HG03039 (cell line): Measurements from ENCODE around the gene TMEM94.
"Not testable (repeated sequence)": the region's sequence is repeated elsewhere in the genome, so short reads cannot be mapped to it uniquely, and the experiment has no call there.

Experiments used
- ATAC-seq: cut with Tn5 transposase; IDR thresholded peaks from one replicate; pipeline ENCODE4 v1.9.1; 2021; ENCODE audit warnings: mild to moderate bottlenecking, moderate library complexity; ENCODE audit not compliant: unreplicated experiment

The TMEM94 gene

GRCh38 chr17:75509528-75510258, 53.3 kb downstream of the TMEM94 start:
- ATAC-seq = no peak

DNA sequence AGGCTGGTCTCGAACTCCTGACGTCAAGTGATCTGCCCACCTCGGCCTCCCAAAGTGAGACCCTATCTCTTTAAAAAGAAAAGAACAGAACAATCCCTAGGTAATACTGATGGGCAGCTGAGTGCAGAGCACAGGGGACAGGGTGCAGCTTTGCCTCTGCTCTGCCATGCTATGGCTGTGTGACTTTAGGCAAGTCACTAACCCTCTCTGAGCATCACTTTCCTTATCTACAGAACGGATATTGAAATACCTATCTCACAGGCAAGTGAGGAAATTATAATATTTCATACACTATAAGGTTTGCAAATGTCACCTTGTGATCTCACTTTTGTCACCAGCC, 54.8 kb downstream of the TMEM94 start:
- ATAC-seq = no peak

DNA sequence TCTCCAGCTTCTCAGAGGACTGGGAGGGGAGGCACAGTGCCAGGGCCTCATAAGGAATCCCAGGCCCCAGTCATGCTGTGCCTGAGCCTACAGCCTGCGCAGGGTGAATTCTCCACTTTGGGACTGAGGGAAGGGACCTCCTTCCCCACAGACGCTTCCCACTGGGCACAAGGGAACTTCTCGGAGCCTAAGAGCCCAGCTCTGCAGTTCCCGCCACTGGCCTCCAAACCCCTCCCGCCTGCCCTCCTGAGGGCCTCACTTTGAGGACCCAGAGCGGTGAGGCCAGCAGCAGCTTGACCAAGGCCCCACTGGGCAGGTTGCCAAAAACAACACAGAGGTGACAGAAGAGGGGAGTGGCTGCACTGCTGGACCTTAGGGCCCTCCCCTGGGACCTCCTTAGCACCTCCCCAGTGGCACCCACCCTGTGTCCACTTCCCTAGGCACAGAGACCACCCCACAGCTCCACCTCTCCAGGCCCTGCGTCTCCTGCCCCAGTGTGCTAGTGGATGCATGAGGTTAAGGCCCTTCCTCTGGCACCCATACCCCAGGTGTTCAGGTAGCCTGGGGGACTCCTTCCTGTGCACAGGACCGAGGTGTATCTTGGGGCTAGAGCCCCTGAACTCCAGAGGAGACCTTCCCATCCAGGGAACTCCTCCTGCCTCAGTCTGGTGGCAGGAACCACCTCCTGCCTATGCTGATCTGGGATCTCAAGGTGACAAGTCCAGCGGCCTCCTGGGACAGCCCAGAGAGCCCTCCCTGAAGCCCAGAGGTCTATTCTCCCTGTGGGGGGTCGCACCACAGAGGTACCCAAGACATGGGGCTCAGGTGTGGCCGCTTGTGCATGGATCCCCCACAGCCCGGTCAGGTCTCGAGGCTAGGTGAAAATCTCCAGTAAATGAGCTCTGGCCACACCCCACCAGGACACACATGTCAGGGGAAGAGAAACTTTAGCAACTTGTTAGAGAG, 55.5 kb downstream of the TMEM94 start:
- ATAC-seq = no peak

DNA sequence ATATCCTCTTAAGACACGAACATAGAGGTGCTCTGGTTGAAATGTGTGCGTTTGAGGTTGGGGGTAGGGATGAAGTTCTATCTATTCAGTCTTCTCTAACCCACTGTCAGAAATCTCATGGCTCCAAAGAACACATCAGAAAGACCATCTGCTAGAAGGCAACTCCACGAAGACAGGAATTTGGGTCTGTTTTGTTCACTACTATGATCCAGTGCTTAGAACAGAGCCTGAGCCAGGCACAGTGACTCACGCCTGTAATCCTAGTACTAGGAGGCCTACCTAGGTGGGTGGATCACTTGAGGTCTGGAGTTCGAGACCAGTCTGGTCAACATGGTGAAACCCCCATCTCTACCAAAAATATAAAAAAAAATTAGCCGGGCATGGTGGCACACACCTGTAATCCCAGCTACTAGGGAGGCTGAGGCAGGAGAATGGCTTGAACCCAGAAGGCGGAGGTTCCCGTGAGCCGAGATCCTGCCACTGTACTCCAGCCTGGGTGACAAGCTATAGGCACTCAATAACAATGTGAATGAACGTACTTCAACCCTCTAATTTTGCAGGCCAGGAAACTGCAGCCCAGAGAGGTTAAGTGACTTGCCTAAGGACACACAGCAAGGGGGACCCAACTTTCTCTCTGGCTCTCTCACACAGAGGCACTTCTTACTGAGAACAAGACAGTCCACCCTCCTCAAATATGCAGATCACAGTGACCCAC, 56.6 kb downstream of the TMEM94 start:
- ATAC-seq = no peak

- ATAC-seq = no peak
Observed at GRCh38 chr17:75513641-75514000, 57.2 kb downstream of the TMEM94 start.

DNA sequence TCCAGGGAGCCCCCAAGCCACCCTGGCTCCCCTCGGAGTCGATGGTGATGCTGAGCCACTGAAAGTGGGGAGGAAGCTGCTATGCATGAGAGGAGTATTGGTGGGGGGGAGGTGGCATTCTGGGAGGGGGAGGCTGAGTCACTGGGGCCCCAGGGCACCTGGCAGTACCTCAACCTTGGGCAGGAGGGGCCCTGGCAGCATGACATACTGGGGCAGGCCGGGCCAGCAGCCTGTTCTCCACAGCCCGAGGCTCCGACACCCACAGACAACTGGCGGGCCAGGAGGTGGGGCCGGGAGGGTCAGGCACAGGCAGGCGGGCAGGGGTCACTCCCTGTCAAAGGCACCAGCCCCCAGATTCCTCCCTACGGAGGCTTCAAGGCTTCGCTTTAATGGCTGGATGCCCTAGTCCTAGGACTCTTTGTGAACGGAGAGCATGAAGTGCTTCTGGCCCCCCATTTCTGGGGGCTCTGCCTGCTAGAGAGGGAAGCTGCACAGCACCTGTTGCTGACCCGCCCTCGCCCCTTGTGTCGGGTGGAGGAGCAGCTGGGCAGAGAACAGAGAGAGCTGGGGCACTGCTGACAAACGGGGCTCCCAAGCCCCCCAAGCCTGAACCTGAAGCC, 58.0 kb downstream of the TMEM94 start:
- ATAC-seq = no peak

GRCh38 chr17:75514919-75515495, 58.6 kb downstream of the TMEM94 start:
- ATAC-seq = no peak

- ATAC-seq = peak; percentile 32
Observed at GRCh38 chr17:75515496-75516254, 59.2 kb downstream of the TMEM94 start, which contains the start of gene CASKIN2. CASKIN2 (minus strand) TSS chr17:75515537; CDS start chr17:75513804, 1,733 bp downstream.

- ATAC-seq = peak; percentile 68
Observed at GRCh38 chr17:75516255-75516618, 59.8 kb downstream of the TMEM94 start, which contains the start of gene TSEN54. TSEN54 (plus strand) TSS chr17:75516528; CDS start chr17:75516561, 33 bp downstream.

DNA sequence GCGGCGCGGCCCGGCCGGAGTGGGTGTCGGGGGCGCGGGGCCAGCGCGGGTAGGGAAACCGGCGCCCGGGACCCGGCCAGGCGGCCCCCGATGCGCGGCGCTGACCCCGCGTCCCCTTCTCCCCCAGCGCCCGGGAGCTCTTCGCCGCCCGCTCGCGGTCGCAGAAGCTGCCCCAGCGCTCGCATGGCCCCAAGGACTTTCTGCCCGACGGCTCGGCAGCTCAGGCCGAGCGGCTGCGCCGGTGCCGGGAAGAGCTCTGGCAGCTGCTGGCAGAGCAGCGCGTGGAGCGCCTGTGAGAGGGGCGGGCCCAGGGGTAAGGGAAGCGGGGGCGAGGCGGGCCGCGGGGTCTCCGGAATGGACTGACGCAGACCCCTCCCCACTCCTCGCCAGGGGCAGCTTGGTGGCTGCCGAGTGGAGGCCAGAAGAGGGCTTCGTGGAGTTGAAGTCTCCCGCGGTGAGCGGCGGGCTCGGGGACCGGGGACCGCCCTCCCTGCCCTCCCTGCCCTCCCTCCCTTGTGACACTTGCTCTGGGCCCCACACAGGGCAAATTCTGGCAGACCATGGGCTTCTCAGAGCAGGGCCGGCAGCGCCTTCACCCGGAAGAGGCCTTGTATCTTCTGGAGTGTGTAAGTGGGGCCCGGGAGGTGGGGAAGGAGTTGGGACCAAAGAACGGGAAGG, 60.3 kb downstream of the TMEM94 start:
- peak; percentile 12 for ATAC-seq

- no peak for ATAC-seq
Observed at GRCh38 chr17:75517297-75517865, 60.9 kb downstream of the TMEM94 start.

GRCh38 chr17:75518201-75518600, 61.8 kb downstream of the TMEM94 start:
- no peak for ATAC-seq

- no peak for ATAC-seq
Observed at GRCh38 chr17:75518983-75519537, 62.6 kb downstream of the TMEM94 start.

DNA sequence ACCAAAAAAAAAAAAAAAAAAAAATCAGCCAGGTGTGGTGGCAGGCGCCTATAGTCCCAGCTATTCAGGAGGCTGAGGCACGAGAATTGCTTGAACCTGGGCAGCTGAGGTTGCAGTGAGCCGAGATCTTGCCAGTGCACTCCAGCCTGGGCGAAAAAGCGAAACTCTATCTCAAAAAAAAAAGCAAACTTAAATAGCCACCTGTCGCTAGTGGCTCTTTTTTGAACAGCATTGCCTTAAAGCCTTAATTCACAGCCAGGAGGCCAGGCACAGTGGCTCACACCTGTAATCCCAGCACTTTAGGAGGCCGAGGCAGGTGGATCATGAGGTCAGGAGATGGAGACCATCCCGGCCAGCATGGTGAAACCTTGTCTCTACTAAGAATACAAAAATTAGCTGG, 64.0 kb downstream of the TMEM94 start:
- ATAC-seq = not testable (repeated sequence)

GRCh38 chr17:75521290-75521689, 64.9 kb downstream of the TMEM94 start:
- no peak for ATAC-seq

- no peak for ATAC-seq
Observed at GRCh38 chr17:75521951-75522727, 65.7 kb downstream of the TMEM94 start.

DNA sequence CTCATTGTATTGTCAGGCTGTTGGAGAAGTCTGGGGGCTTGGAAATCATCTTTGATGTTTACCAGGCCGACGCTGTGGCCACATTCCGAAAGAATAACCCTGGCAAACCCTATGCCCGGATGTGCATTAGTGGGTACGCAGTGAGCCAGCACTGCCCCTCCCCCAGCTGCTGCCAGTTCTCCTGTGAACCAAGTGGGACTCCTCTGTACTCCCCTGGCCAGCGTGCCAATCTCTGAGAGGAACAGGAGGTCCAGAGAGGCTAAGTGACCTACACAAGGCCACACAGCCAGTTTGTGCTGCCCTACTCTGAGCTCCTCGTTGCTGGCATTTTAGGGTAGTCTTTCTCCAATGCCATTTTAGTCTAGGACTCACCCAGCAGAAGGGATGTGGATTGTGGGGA, 67.2 kb downstream of the TMEM94 start:
- no peak for ATAC-seq
